ENCODE measurements around the gene STX18.

Gene STX18

DNA sequence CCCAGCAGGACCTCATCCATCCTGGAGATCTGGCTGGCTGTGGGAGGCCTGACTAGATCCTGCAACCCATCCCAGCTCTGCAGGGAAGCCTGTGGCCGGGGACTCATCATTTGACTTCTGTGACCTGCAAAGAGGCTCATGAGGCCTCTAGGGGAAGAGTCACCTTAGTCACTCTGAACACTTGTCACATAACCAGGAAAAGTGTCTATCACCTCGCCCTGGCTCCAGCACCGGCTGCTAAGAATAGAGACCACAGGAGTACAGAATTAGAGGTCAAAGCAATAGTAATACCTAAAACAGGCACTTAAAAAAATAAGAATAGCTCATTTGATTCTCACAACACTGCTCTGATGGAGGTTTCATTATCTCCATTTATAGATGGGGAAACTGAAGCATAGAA, 158.8 kb downstream of the STX18 start:
- no peak for DNase-seq
- in situ Hi-C loops (cut with HindIII; ENCODE audit: low pct_ligation_motif_present, low pct_unique_long_range_greater_than_20kb, low sequenced_read_pairs): no loop called here

DNA sequence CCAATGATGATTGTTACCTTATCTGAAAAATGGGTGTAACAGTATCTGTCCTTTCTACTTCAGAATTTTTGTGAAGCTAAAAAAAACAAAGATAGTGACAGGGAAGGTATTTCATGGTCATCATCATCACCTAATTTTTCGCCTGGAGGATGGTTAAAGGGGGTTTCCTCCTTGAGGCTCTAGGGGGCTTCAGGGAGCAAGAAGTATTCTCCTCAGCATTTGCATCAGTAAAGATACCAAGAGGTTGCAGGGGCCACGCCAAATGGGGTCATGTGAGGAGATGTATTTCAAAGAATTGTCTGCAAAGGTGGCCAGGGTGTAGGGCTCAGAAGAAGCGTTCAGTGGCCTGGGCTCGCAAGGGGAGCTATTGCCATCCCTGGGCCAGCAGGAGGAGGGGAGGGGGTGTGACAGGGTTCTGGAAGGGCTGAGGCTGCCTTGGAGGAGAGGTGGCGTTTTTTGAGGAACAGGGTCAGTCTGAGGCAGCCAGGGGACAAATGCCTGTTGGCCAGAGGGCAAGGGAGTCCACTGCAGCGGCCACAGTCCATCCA, 162.2 kb downstream of the STX18 start:
- in situ Hi-C loops (cut with HindIII; ENCODE audit: low pct_ligation_motif_present, low pct_unique_long_range_greater_than_20kb, low sequenced_read_pairs): no loop called here
- no peak for DNase-seq

DNA sequence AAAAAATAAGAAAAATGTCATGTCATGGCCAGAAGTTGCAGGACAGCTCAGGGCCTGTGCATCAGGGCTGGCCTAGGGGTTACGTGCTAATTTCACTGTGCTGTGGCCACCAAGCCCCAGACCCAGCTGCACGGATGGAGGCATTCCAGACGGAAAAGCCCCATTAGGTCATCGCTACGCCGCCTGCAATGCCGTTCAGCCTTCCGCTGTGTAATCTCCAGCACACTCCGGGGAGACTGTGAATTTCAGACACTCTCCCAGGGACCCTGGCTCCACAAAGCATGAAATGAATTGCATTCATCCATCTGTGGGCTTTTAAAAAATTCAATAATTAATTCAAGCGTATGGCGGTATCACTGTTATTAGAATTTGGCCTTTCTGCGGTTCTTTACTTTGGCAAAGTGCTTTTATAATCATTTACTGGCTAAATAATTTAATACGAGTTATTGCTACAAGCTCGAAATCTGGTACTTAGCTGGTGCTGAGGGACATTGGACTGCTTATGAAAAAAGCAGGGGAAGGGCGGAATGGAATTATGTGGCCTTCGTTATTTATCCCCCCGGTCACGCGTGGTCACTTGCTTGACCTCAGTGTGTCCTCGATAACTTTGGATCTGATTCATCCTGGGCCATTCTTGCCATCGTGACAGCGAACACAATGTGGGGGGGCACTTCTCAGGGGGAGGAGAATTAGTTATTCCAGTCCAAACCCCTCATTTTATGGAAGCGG, 164.0 kb downstream of the STX18 start:
- no peak for DNase-seq
- in situ Hi-C loops (cut with HindIII; ENCODE audit: low pct_ligation_motif_present, low pct_unique_long_range_greater_than_20kb, low sequenced_read_pairs): no loop called here

DNA sequence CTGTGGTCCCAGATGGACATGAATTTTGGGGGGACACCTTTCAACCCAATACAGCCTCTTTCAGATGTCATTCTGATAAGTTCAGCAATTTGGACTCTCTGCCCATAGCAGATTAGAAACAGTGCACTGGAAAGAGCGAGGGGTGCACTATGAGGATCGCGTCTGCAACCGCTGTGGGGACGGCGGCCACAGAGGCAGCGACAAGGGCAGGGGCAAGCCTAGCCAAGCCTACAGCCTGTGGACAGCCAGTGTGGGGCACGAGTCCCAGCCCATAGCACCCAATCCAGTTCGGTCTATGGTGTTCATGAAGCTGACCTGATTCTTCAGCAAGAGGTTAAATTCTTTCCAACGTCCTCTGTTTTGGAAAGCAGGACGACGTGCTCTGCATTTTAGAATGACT, 164.7 kb downstream of the STX18 start:
- in situ Hi-C loops (cut with HindIII; ENCODE audit: low pct_ligation_motif_present, low pct_unique_long_range_greater_than_20kb, low sequenced_read_pairs): no loop called here
- DNase-seq: no peak

DNA sequence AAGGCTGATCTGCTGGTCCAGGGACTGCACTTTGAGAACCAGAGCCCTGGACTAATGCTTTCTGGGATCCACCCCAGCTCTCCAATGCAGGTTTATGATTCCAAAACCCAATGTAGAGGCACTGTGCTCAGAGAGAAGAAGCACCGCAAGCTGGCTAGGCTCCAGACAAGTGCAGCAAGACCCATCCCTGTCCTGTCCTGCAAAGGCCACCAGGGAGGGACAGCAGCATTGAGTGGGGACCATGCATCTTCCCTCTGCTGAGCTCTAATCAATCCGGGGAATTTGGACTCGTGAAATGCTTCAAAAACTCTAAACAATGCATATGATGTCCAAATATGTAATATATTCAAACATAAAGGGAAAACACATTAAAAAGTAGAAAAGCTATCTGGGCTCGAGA, 165.8 kb downstream of the STX18 start:
- in situ Hi-C loops (cut with HindIII; ENCODE audit: low pct_ligation_motif_present, low pct_unique_long_range_greater_than_20kb, low sequenced_read_pairs): no loop called here
- no peak for DNase-seq

DNA sequence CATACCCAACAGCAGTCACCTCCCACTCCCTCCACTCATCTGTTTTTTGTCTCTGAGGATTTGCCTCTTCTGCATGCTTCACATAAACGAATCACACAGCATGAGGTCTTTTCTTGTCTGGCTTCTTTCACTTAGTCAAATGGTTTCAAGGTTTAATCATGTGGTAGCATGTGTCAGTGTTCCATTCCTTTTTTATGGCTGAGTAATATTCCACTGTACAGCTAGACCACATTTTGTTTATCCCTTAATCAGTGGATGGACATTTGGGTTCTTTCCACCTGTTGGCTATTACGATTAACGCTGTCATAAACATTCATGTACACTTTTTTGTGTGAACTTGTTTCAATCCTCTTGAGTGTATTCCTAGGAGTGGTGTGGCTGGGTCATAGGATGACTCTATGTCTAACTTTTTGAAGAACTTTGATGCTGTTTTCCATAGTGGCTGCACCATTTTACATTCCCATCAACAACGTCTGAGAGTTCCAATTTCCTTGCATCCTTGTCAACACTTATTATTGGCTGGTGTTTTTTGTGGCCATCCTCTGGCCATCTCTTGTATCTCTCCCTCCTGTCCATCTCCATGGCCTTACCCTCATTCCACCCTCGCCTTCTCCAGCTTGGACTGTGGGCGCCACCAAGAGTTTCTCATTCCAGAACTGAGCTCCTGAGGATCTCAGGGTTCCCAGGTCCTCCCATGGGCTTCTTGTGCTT, 167.3 kb downstream of the STX18 start:
- in situ Hi-C loops (cut with HindIII; ENCODE audit: low pct_ligation_motif_present, low pct_unique_long_range_greater_than_20kb, low sequenced_read_pairs): no loop called here
- DNase-seq: no peak
